Cerebellar cortex (tissue), 1 donor: ENCODE results near the gene KHDRBS1.
"Not testable (repeated sequence)": the region's sequence is repeated elsewhere in the genome, so short reads cannot be mapped to it uniquely, and the experiment has no call there.

Experiments
- DNase-seq: peaks from one replicate; pipeline ENCODE4 v3.0.0-alpha.2; 2015; ENCODE audit warnings: low spot score

KHDRBS1 gene

DNA sequence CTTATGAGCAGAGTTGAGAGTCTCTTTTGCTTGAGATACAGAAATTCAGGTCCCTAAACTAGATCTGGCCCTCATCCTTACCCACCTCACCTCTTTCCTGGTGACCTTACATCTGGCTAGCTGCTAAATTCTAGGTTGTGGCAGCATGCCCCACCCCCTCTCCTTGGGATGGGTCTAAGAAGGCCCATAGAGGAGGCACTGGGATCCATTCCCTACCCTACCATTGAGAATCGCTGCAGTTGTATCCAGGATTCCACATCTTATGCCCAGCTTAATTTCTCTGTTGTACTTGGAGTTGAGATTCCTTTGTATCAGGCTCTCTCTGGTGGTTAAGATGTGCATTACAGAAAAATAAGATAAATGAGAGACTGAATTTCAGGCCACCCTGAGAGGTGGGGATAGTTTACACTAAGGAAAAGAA is 49.6 kb downstream of the KHDRBS1 start:
- peak; percentile 82 for DNase-seq

DNA sequence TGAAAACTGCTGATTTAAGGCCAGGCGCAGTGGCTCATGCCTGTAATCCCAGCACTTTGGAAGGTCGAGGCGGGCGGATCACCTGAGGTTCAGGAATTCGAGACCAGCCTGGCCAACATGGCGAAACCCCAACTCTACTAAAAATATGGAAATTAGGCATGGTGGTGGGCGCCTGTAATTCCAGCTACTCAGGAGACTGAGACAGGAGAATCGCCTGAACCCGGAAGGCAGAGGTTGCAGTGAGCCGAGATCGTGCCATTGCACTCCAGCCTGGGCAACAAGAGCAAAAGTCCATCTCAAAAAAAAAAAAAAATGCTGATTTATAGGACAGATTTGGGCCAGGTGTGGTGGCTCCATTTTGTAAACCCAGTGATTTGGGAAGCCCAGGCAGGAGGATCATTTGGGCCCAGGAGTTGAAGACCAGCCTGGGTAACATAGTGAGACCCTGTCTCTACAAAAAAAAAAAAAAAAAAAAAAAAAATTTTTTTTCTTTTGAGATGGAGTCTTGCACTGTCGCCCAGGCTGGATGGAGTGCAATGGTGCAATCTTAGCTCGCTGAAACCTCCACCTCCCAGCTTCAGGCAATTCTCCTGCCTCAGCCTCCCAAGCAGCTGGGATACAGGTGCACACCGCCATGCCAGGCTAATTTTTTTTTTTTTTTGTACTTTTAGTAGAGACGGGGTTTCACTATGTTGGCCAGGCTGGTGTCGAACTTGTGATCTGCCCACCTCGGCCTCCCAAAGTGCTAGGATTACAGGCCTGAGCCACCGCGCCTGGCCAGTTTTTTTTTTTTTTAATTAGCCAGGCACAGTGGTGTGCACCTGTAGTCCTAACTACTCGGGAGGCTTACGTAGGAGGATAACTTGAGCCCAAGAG is 52.2 kb downstream of the KHDRBS1 start:
- DNase-seq = not testable (repeated sequence)

GRCh38 chr1:32066489-32066873 is 52.8 kb downstream of the KHDRBS1 start:
- no peak for DNase-seq

- DNase-seq = no peak
These were observed 55.4 kb downstream of the KHDRBS1 start for GRCh38 chr1:32068957-32069588.

- DNase-seq = peak; percentile 42
These were observed 58.3 kb downstream of the KHDRBS1 start for GRCh38 chr1:32071758-32072621.

- DNase-seq = peak; percentile 95
These were observed 59.1 kb downstream of the KHDRBS1 start, which contains the start of gene TMEM39B for GRCh38 chr1:32072622-32073298. TMEM39B (plus strand) TSS chr1:32072939; CDS start chr1:32073048, 109 bp downstream.

DNA sequence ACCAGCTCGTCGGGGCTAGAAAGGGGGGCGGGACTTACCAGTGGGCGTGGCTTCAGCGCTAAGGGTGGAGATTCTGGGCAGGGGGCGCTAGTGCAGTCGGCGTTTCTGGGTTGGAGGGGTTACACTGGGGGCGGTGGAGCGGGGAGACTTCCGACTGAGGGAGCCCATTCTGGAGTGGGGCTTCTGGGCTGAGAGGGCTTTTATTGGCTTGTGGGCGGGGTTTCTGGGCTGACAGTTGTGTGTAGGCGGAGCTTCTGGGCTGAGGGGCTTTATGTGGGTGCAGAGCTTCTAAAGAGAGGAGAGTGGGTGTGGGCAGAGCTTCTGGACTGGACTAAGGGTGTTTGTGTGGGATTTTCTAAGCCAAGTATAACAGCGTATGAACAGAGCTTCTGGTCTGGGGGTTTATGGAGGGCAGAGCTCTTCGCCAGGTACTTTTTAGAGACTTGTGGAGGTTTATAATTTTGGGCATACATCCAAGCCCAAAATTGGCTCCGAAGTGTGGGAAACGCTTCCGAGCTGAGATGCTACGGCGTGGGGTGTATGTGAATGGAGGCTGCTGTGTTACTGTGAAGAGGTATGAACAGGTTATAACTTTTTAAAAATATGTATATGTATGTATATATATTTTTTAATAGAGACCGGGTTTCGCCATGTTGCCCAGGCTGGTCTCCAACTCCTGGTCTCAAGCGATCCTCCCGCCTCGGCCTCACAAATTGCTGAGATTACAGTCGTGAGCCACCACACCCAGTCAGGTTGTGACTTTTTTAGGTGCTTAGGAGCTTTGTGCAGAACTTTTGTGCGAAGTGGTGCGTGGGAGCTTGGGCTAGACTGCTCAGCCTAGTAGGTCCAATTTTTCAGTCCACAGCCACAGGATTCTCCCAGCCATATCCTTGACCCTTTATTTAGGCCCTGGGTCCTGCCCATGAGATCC is 59.9 kb downstream of the KHDRBS1 start:
- DNase-seq = no peak

DNA sequence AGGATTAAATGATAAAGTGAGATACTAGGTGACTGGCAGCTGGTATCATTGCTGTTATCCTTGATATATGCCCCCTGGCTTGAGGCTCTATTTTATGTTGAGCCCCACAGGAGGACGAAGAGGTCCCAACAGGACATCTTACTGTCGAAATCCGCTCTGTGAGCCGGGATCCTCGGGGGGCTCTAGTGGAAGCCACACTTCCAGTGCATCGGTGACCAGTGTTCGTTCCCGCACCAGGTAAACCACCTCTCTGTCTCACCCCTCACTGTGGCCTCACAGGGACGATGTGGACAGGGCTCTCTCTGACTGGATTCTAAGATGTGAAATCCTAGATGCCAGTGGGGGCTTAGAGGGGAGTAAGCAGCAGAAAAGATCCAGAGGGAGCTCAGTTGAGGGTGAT is 61.2 kb downstream of the KHDRBS1 start:
- no peak for DNase-seq

GRCh38 chr1:32077451-32077850 is 63.8 kb downstream of the KHDRBS1 start:
- DNase-seq = no peak

- DNase-seq = no peak
These were observed 68.4 kb downstream of the KHDRBS1 start for GRCh38 chr1:32082022-32082421.

DNA sequence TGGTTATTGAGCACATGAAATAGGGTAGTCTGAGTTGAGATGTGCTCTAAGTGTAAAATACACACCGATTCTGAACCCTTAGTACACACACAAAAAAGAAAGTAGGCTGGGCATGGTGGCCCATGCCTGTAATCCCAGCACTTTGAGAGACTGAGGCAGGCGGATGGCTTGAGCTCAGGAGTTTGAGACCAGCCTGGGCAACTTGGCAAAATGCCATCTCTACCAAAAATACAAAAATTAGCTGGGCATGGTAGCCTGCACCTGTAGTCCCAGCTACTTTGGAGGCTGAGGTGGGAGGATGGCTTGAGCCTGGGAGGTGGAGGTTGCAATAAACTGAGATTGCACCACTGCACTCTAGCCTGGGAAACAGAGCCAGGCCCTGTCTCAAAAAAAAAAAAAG is 72.7 kb downstream of the KHDRBS1 start:
- not testable (repeated sequence) for DNase-seq

DNA sequence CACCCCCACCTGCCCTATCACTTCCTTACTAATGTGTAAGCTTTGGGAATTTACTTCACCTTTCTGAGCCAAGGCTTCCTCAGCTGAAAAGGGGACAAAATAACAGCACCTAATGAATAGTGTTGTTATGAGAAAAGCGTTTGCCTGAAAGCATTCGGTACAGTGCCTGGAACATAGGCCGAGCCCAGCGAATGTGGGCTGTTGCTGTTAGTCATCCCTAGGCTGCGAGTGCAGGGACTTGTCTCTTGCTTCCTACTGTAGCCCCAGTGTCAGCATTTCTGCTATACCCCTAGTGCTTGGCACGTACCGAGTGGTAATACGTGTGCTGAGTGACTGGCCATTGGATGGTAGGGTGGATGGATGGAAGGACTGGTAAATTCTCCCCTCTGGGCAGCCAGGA is 77.5 kb downstream of the KHDRBS1 start:
- no peak for DNase-seq

DNA sequence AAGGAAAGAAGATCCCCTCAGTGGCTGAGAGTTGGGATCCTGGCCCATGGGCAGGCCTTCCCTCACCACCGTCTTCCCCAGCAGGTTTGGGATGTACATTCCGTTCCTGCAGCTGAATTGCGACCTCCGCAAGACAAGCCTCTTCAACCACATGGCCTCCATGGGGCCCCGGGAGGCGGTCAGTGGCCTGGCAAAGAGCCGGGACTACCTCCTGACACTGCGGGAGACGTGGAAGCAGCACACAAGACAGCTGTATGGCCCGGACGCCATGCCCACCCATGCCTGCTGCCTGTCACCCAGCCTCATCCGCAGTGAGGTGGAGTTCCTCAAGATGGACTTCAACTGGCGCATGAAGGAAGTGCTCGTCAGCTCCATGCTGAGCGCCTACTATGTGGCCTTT is 77.9 kb downstream of the KHDRBS1 start:
- no peak for DNase-seq
